Breast epithelium (tissue), 4 donors: ENCODE measurements around the gene PTGES. TPM values are rescaled to one million over a fixed set of nuclear protein-coding genes. Genes with fewer than 3 reads are reported as not detected.

Experiments
- DNase-seq, 2 donors: peaks; one replicate each; pipeline ENCODE4 v3.0.0-alpha.2; 2019; ENCODE audit warnings: low spot score in 2 of 2
- H3K27ac ChIP-seq, 2 donors: fragments of 200-600 bp; sonication (generic) in 1 of 2; one replicate each; pipeline ENCODE4 v1.5.1; 2016 to 2019; ENCODE audit warnings: mild to moderate bottlenecking in 1 of 2
- H3K27me3 ChIP-seq, 2 donors: fragments of 200-600 bp; sonication (generic) in 1 of 2; one replicate each; pipeline versions ENCODE4 v1.5.1 to v1.6.0; 2017 to 2019; ENCODE audit warnings: control low read depth in 1 of 2, mild to moderate bottlenecking in 1 of 2
- H3K36me3 ChIP-seq: fragments of 200-600 bp; one replicate; pipeline ENCODE4 v1.5.1; 2019
- H3K4me1 ChIP-seq, 2 donors: fragments of 200-600 bp; sonication (generic); one replicate each; pipeline ENCODE4 v1.5.1; 2016 to 2019; ENCODE audit warnings: control low read depth in 1 of 2
- H3K4me3 ChIP-seq, 3 donors: fragments of 200-600 bp; sonication (generic); 1 replicate in 2 of 3; 2 replicates in 1 of 3; pipeline ENCODE4 v1.5.1; 2016 to 2019; ENCODE audit warnings: mild to moderate bottlenecking in 3 of 3, moderate library complexity in 2 of 3
- H3K9me3 ChIP-seq, 2 donors: fragments of 200-600 bp; sonication (generic) in 1 of 2; one replicate each; pipeline ENCODE4 v1.5.1; 2016 to 2019; ENCODE audit warnings: control low read depth in 1 of 2
- CTCF ChIP-seq, 3 donors: fragments of 450-650 bp; IDR thresholded peaks; one replicate each; pipeline ENCODE4 v1.5.1; 2016 to 2017; ENCODE audit warnings: antibody characterized with exemption in 3 of 3, mild to moderate bottlenecking in 3 of 3, moderate library complexity in 3 of 3
- POLR2A ChIP-seq: fragments of 450-650 bp; IDR thresholded peaks from one replicate; pipeline ENCODE4 v1.6.1; 2016; ENCODE audit warnings: antibody characterized with exemption, mild to moderate bottlenecking, moderate library complexity
- POLR2AphosphoS5 ChIP-seq, 3 donors: sonication (generic); formaldehyde crosslinking; IDR thresholded peaks; one replicate each; pipeline ENCODE4 v1.6.1; 2017; ENCODE audit warnings: antibody characterized with exemption in 3 of 3
- intact Hi-C: fragments of 100-400 bp; cut with DNase I; formaldehyde crosslinking; loops from one replicate; pipeline ENCODE4 v1.15.1; 2023; ENCODE audit warnings: low total_unique reads
- total RNA-seq, 3 donors: library from RNA; depleted of rRNA; stranded (reverse); fragments of >200 nt; gene quantifications; one replicate each; pipeline ENCODE4 v1.1.0, GENCODE V29; 2016

Gene PTGES
- total RNA-seq, 3 donors from 2014 or later: 21.8 to 36.7 (median 25.3) TPM

GRCh38 chr9:129770741-129771140 lies 17.9 kb upstream of the PTGES start:
- Histone ChIP-seq H3K4me1 (no peaks in the 10 kb centered on the region), H3K4me3 (no peak overlapping the region), H3K9me3 (no peaks in the 10 kb centered on the region), H3K27ac (no peak overlapping the region), H3K36me3 (no peaks in the 10 kb centered on the region), H3K27me3 (no peaks in the 10 kb centered on the region)
- TF ChIP-seq CTCF (IDR thresholded peaks at IDR 0.05) (no peak), POLR2A (no peak), POLR2AphosphoS5 (IDR thresholded peaks at IDR 0.05) (no peak)
- intact Hi-C loops: no loop called here
- DNase-seq: no peak

GRCh38 chr9:129769669-129770068 lies 16.8 kb upstream of the PTGES start:
- intact Hi-C loops: no loop called here

GRCh38 chr9:129768486-129768885 lies 15.6 kb upstream of the PTGES start:
- no peaks in the 10 kb centered on the region for H3K9me3 ChIP-seq
- H3K27ac ChIP-seq: no peak overlapping the region
- no peak for DNase-seq
- TF ChIP-seq POLR2A (no peak), POLR2AphosphoS5 (IDR thresholded peaks at IDR 0.05) (no peak), CTCF (IDR thresholded peaks at IDR 0.05) (no peak)
- intact Hi-C loops: no loop called here
- no peaks in the 10 kb centered on the region for H3K4me1 ChIP-seq
- H3K4me3 ChIP-seq: no peak overlapping the region
- H3K27me3 ChIP-seq: no peaks in the 10 kb centered on the region
- H3K36me3 ChIP-seq: no peaks in the 10 kb centered on the region

More at GRCh38 chr9:129769669-129770068, 16.8 kb upstream of the PTGES start:
- Histone ChIP-seq H3K4me3 (no peak overlapping the region), H3K36me3 (no peaks in the 10 kb centered on the region), H3K9me3 (no peaks in the 10 kb centered on the region), H3K4me1 (no peaks in the 10 kb centered on the region), H3K27ac (no peak overlapping the region), H3K27me3 (no peaks in the 10 kb centered on the region)
- TF ChIP-seq CTCF (IDR thresholded peaks at IDR 0.05) (no peak), POLR2AphosphoS5 (IDR thresholded peaks at IDR 0.05) (no peak), POLR2A (no peak)
- no peak for DNase-seq

- Histone ChIP-seq H3K27ac (no peak overlapping the region), H3K27me3 (no peaks in the 10 kb centered on the region), H3K9me3 (no peaks in the 10 kb centered on the region), H3K4me1 (peaks cover 3 to 5% of the 10 kb centered on the region in 2 donors), H3K4me3 (no peak overlapping the region), H3K36me3 (no peaks in the 10 kb centered on the region)
- no peak for TF ChIP-seq CTCF (IDR thresholded peaks at IDR 0.05)
- no peak for TF ChIP-seq POLR2AphosphoS5 (IDR thresholded peaks at IDR 0.05)
- TF ChIP-seq POLR2A: no peak
- intact Hi-C loops: no loop called here
- no peak for DNase-seq
Observed at GRCh38 chr9:129765764-129766317, 13.0 kb upstream of the PTGES start.

- H3K27me3 ChIP-seq: no peaks in the 10 kb centered on the region
- no peaks in the 10 kb centered on the region for H3K9me3 ChIP-seq
- peak in 1 of 2 donors; percentile 78 for DNase-seq
- H3K36me3 ChIP-seq: no peaks in the 10 kb centered on the region
- H3K4me1 ChIP-seq: peaks cover 3 to 5% of the 10 kb centered on the region in 2 donors
- intact Hi-C loops: no loop called here
- peak overlapping the region; percentile 87 to 91 for H3K27ac ChIP-seq
- peak overlapping the region in 1 of 3 donors; percentile 19 for H3K4me3 ChIP-seq
- peak in 1 of 3 donors; percentile 34 for TF ChIP-seq POLR2AphosphoS5 (IDR thresholded peaks at IDR 0.05)
- no peak for TF ChIP-seq CTCF (IDR thresholded peaks at IDR 0.05)
- TF ChIP-seq POLR2A: no peak
Observed at GRCh38 chr9:129762985-129763926, 10.4 kb upstream of the PTGES start.
